ENCODE results near the gene KRT20.

DNA sequence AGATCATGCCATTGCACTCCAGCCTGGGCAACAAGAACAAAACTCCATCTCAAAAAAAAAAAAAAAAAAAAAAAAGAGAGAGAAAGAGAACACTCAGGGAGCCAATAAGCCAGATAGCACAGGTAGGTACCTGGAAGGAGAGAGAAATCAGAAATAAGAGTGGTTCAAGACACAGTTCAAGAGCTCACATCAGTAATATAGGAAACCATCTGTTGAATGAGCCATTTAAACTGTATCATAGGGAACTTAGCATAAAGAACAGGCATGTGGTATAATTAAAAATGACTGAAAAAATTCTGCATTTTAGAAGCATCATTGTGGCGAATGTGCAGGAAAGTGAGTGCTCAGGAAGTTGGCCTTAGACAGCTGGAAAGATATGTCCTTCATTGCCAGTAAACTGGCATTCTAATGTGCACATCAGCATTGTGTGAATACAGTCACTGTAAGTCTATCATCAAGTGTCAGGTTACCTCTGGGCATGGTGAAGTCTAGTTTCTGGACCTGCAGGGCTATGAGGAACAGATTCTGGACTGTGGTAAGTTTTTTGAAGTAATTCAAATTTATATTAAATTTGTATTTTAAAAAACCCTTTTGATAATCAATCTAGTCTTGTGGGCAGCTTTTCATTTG lies 38.4 kb downstream of the KRT20 start:
- TF ChIP-seq GATA1 (IDR thresholded peaks at IDR 0.05; ENCODE audit: low read depth, low read length), result no peak
- TF ChIP-seq POLR2A (IDR thresholded peaks at IDR 0.05; ENCODE audit: low read length), result no peak

Data from erythroblast (primary cell).